ENCODE results near the gene GOLPH3L.
"Not testable (repeated sequence)": the region's sequence is repeated elsewhere in the genome, so short reads cannot be mapped to it uniquely, and the experiment has no call there.

The GOLPH3L gene

DNA sequence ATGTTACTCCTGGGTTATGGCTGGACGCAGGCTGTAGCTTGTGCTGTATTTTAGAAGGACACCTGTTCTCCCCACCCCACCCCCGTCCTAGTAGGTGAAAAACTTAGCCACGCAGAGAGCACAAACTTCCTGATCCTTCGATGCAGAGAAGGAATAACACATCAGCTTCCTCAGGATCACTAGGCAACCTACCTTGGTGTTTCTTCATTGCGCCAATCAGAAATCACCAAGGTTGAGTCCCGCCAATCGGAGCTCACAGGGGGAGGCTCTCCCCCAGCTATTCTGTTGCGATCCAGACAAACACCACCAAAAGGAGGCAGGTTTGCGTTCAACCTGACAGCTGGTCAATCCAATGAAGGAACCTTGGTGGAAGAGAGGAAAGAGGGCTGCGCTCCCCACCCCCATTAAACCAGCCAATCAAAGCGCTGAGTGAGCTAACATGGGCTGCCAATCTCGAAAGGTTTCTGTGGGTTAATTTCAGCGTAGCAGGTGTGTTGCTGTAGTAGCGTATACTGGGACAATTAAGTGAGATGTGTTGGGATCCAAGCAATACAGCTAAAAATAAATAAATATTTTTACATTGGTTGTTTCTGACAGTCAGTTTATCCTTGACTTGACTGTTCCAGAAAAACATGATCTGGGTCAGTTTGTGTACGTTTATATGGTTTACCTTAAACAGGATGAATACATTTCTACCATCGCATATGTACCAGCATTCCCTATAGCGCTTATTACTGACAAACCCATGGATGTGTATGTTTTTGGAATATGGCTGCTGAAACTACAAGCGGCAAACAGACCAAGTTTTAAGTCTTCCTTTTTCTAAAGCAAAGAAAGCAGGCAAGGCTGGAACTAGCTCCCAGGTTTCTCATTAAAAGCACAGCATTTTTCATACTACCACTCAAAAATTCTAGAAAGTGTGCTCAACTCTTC, at the start of gene GOLPH3L:
GOLPH3L (minus strand) TSS at position 160 of the 933 bp plus-strand sequence. CDS start 2,316 bp downstream, outside the sequence.
- peak; percentile 99 for DNase-seq

GRCh38 chr1:150730130-150730721, 33.3 kb upstream of the GOLPH3L start:
- DNase-seq, result no peak

DNA sequence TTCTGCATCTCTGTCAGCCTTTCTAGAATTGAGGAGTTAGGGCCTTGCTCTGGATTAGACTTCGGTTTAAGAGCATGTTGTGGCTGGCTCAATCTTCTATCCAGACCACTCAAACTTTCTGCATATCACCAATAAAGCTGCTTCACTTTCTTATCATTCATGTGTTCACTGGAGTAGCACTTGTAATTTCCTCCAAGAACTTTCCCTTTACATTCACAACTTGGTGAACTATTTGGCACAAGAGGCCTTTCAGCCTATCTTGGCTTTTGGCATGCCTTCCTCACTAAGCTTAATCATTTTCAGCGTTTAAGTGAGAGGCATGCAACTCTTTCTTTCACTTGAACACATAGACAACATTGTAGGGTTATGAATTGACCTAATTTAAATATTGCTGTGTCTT, 27.4 kb upstream of the GOLPH3L start:
- DNase-seq, result no peak

DNA sequence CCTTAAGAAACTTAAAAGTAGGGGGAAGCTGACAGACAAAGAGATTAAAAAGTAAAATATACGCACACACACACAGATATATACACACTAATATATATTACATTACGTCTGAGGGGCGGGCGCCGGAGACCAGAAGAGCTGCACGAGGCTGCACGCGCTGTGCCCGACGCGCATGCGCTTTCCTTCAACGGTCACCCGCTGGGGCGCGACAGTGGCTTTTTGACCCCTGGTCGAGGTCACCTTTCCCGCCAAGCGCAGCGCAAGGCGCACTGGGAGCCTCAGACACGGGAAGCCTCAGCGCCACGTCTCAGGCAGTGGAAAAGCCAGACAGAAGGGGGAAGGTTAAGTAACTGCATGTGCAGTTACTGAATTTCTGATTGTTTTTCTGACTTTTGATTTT, 23.7 kb upstream of the GOLPH3L start, which contains the start of gene HORMAD1:
HORMAD1 (minus strand) TSS at position 193 of the 400 bp plus-strand sequence. CDS start 1,390 bp downstream, outside the sequence.
- no peak for DNase-seq

DNA sequence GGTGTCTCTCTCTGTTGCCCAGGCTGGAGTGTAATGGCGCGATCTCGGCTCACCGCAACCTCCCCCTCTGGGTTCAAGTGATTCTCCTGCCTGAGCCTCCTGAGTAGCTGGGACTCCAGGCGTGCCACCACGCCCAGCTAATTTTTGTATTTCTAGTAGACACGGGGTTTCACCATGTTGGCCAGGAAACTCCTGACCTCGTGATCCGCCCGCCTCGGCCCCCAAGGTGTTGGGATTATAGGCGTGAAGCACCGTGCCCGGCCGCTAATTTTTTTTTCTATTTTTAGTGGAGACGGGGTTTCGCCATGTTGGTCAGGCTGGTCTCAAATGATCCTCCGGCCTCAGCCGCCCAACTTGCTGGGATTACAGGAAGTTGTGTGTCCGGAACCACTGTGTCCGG, 23.1 kb upstream of the GOLPH3L start:
- DNase-seq, result no peak

- no peak for DNase-seq
These were observed 21.4 kb upstream of the GOLPH3L start for GRCh38 chr1:150718225-150718891.

- DNase-seq, result not testable (repeated sequence)
These were observed 12.1 kb upstream of the GOLPH3L start for GRCh38 chr1:150709031-150709430.

- DNase-seq, result no peak
These were observed 11.6 kb upstream of the GOLPH3L start for GRCh38 chr1:150708595-150708994.

DNA sequence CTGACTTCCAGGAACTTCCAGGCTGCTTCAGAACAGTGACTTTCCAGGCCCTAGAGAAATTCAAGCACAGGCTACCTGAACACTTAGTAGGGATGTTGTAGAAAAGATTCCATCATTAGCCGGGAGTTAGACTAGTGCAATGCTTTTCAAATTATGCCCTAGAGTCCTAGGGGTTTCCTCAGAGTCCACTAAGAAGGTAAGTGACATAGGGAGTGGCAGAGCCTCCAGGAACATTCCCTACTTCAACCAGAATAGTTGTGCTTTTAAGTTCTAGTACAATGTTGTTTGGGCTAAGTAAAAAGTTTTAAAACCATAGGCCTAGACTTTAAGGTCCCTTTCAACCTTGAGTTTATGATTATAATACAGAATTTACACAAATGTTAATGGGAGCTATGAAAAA, 9.1 kb upstream of the GOLPH3L start:
- DNase-seq, result no peak

GRCh38 chr1:150703427-150703826, 6.5 kb upstream of the GOLPH3L start:
- DNase-seq, result no peak

DNA sequence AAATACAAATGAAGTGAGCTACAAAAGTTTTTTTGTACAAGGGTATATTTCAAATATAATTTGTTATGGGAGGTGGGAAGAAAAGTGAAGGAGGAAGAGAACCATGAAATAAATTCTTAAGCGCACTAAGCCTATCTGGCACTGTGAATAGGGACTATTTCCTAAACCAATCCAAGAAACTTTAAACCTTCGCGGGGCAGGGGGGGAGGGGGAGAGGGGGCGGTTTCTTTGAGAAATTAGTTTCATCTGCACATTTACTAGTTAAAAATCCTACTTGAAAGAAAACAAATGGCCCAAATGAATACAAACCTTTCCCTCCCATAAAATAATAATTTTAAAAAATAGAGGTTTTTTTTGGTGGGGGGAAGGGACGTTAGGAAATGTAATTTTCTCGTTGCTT, 364 bp downstream of the GOLPH3L start:
- no peak for DNase-seq

- DNase-seq, result no peak
These were observed 792 bp downstream of the GOLPH3L start for GRCh38 chr1:150696162-150696561.

- no peak for DNase-seq
These were observed 1.4 kb downstream of the GOLPH3L start for GRCh38 chr1:150695561-150695960.

- no peak for DNase-seq
These were observed 4.2 kb downstream of the GOLPH3L start for GRCh38 chr1:150692720-150693119.

GRCh38 chr1:150688763-150689162, 8.2 kb downstream of the GOLPH3L start:
- no peak for DNase-seq

DNA sequence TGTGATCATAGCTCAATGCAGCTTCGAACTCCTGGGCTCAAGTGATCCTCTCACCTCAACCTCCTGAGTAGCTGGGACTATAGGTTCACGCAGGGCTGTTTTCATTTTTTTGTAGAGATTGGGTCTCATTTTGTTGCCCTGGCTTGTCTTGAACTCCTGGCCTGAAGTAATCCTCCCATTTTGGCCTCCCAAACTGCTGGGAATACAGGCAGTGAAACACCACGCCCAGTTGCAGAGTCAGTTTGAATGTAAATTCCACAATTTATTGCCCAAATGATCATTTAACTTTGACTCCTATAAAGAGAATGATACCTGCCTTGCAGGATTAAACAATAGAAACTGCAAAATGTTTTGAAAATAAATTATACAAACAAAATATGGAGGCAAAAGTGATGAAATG, 10.7 kb downstream of the GOLPH3L start:
- no peak for DNase-seq

- no peak for DNase-seq
These were observed 13.0 kb downstream of the GOLPH3L start for GRCh38 chr1:150683914-150684313.

- DNase-seq, result no peak
These were observed 18.0 kb downstream of the GOLPH3L start for GRCh38 chr1:150678988-150679387.

- no peak for DNase-seq
These were observed 22.1 kb downstream of the GOLPH3L start for GRCh38 chr1:150674881-150675280.

- no peak for DNase-seq
These were observed 33.6 kb downstream of the GOLPH3L start for GRCh38 chr1:150663321-150663720.

GRCh38 chr1:150662811-150663210, 34.1 kb downstream of the GOLPH3L start:
- no peak for DNase-seq

DNA sequence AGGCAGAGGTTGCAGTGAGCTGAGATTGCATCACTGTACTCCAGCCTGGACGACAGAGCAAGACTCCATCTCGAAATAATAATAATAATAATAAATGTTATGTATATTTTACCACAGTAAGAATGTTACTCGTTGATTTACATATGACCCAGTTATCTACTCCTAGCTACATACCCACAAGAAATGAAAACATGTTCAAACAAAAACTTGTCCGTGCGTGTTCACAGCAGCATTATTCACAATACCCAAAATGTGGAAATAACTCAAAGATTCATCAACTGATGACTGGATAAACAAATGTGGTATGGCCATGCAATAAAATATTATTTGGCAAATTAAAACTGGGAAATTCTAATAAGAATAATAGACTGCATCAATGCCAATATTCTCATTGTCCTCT, 35.8 kb downstream of the GOLPH3L start:
- no peak for DNase-seq

DNA sequence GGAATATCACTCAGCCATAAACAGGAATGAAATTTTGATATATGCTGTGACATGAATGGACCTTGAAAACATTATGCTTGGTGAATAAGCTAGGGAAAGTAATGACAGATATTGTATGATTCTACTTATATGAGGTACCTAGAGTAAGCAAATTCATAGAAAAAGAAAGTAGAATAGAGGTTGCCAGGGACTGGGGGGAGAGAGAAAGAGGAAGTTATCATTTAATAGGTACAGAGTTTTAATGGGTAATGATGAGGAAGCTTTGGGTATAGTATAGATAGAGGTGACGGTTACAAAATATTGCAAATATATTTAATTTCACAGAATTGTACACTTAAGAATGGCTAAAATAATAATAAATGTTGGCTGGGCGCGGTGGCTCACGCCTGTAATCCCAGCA, 36.4 kb downstream of the GOLPH3L start:
- DNase-seq, result no peak

GRCh38 chr1:150657064-150657463, 39.9 kb downstream of the GOLPH3L start:
- DNase-seq, result not testable (repeated sequence)
